Common myeloid progenitor, CD34-positive (primary cell): Measurements from ENCODE around the gene EXOC3.
A peak's percentile ranks its signal among the peaks of the same experiment; 100 is the strongest.

ENCODE experiments used
- CTCF ChIA-PET: fragments of 350-600 bp; sonication (Branson Sonifier 250); formaldehyde crosslinking; loops from one replicate; lab custom pipeline; 2021; ENCODE audit warnings: antibody characterized with exemption; lab: Charles Lee
- POLR2A ChIA-PET: fragments of 350-600 bp; sonication (Branson Sonifier 250); formaldehyde crosslinking; loops from one replicate; lab custom pipeline; 2021; ENCODE audit warnings: antibody characterized with exemption; lab: Charles Lee
- DNase-seq, 3 donors: peaks; one replicate each; pipeline versions ENCODE4 v3.0.0 to v3.0.0-alpha.2; 2013
- H3K27ac ChIP-seq, 2 experiments: 1 replicate in 1 of 2; 2 replicates in 1 of 2; pipeline ENCODE4 v1.7.0; 2013; ENCODE audit warnings: inconsistent platforms in 2 of 2, low read length in 2 of 2, mild to moderate bottlenecking in 2 of 2, low read depth in 1 of 2, moderate library complexity in 1 of 2; ENCODE audit not compliant: severe bottlenecking in 2 of 2, insufficient read depth in 1 of 2, poor library complexity in 1 of 2
- H3K27me3 ChIP-seq, 5 experiments: replicated peaks in 2 of 5; 1 replicate in 3 of 5; 2 replicates in 2 of 5; pipeline versions ENCODE4 v1.6.1 to v1.7.0; 2013; ENCODE audit warnings: low read length in 4 of 5, mild to moderate bottlenecking in 2 of 5, moderate library complexity in 2 of 5, inconsistent platforms in 1 of 5; ENCODE audit not compliant: insufficient read depth in 5 of 5, control insufficient read depth in 4 of 5
- H3K36me3 ChIP-seq, 4 experiments: 1 replicate in 2 of 4; 2 replicates in 2 of 4; pipeline versions ENCODE4 v1.6.1 to v1.7.0; 2013; ENCODE audit warnings: low read length in 3 of 4, control low read depth in 1 of 4, mild to moderate bottlenecking in 1 of 4; ENCODE audit not compliant: control insufficient read depth in 4 of 4, insufficient read depth in 4 of 4
- H3K4me1 ChIP-seq, 4 experiments: 1 replicate in 3 of 4; 2 replicates in 1 of 4; pipeline versions ENCODE4 v1.6.1 to v1.7.1; 2013; ENCODE audit warnings: low read length in 3 of 4, mild to moderate bottlenecking in 3 of 4, control low read depth in 1 of 4, inconsistent platforms in 1 of 4, moderate library complexity in 1 of 4; ENCODE audit not compliant: control insufficient read depth in 4 of 4, insufficient read depth in 4 of 4; ENCODE audit errors: control extremely low read depth in 1 of 4
- H3K4me3 ChIP-seq, 7 experiments: 1 replicate in 4 of 7; 2 replicates in 3 of 7; pipeline versions ENCODE4 v1.5.1 to v1.7.0; 2013; ENCODE audit warnings: mild to moderate bottlenecking in 7 of 7, low read length in 6 of 7, moderate library complexity in 6 of 7, inconsistent platforms in 2 of 7, low read depth in 2 of 7, control low read depth in 1 of 7; ENCODE audit not compliant: insufficient read depth in 4 of 7, control insufficient read depth in 1 of 7; ENCODE audit errors: extremely low read depth in 1 of 7
- H3K9me3 ChIP-seq, 5 experiments: 1 replicate in 4 of 5; 2 replicates in 1 of 5; pipeline versions ENCODE4 v1.6.1 to v1.7.1; 2013; ENCODE audit warnings: low read length in 4 of 5, mild to moderate bottlenecking in 2 of 5, inconsistent platforms in 1 of 5, low read depth in 1 of 5, moderate library complexity in 1 of 5; ENCODE audit not compliant: control insufficient read depth in 4 of 5, insufficient read depth in 2 of 5; ENCODE audit errors: control extremely low read depth in 1 of 5
- WGBS: methylation state at CpG from one replicate; pipeline ENCODE4 v1.1.5; 2013; ENCODE audit not compliant: insufficient coverage; 5-methylcytosine and 5-hydroxymethylcytosine counted together

EXOC3 gene

GRCh38 chr5:439636-440035, 3.3 kb upstream of the EXOC3 start:
- H3K36me3 ChIP-seq, result peaks cover 0 to 19% (median 0%) of the 10 kb centered on the region in 4 experiments
- H3K9me3 ChIP-seq, result no peaks in the 10 kb centered on the region
- H3K27ac ChIP-seq, result no peak overlapping the region
- WGBS, result 93% methylated on average over 14 of the region's 14 CpGs
- peaks cover 0 to 49% (median 22%) of the 10 kb centered on the region in 4 experiments for H3K4me1 ChIP-seq
- ChIA-PET CTCF (interaction anchor here (1.1 to 2.1 kb wide), 3 partner anchors 8 to 123 kb away, joined by 4 to 6 read pairs (median 6); no protein-coding TSS in a partner anchor), POLR2A (interaction anchor here (0.6 kb wide), 1 partner anchor 57 kb away, joined by 5 read pairs; no protein-coding TSS in a partner anchor)
- no peaks in the 10 kb centered on the region for H3K27me3 ChIP-seq
- DNase-seq, result no peak
- H3K4me3 ChIP-seq, result no peak overlapping the region

DNA sequence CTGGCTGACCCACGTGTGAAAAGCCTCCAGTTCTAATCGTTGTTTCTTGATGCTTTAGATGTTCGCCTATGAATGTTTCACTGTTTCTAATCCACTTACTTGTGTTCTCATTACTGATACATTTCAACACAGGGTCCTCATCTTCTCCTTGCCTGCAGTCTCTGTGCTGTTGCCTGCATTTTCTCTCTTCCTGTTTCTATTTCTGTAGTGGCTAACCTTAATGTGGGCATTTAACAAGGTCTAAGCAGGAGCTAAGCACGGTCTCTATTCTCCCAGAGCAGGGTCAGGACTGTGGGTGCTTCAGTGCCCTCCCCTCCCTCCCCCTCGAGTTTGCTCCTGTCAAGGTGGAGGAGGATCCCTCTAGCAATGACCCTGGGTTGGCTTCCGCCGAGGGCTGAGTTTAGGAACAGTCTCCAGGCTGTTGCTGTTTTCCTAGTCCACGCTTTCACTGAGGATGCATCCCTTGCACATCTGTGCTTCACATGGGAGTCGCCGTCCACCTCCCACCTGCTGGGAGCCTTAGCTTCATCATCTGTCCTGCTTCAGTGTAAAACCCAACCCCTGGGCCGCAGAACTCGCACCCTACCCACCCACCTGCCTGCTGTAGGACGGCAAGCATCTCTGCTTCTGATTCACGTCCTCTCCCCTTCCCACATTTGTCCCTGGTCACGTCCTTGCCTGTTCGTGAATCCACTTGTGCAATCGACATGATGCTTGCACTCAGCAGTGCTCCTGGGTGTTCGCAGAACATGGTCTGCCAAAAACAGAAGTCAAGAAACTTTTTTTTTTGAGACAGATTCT, 2.4 kb upstream of the EXOC3 start:
- peaks cover 0 to 12% (median 0%) of the 10 kb centered on the region in 4 experiments for H3K36me3 ChIP-seq
- POLR2A ChIA-PET, result no interaction called here
- H3K9me3 ChIP-seq, result no peaks in the 10 kb centered on the region
- no peak overlapping the region for H3K27ac ChIP-seq
- CTCF ChIA-PET, result interaction anchor here (0.6 to 2.1 kb wide), 4 partner anchors 9 to 252 kb away, joined by 3 to 6 read pairs (median 5); no protein-coding TSS in a partner anchor
- H3K4me1 ChIP-seq, result peaks cover 0 to 57% (median 23%) of the 10 kb centered on the region in 4 experiments
- 87% methylated on average over 18 of the region's 18 CpGs for WGBS
- no peaks in the 10 kb centered on the region for H3K27me3 ChIP-seq
- H3K4me3 ChIP-seq, result no peak overlapping the region
- no peak for DNase-seq

- Histone ChIP-seq H3K4me3 (peak overlapping the region in 5 of 7 experiments; percentile 46 to 98 (median 92)), H3K4me1 (peaks cover 0 to 64% (median 25%) of the 10 kb centered on the region in 4 experiments), H3K9me3 (no peaks in the 10 kb centered on the region), H3K36me3 (peaks cover under 1 to 15% (median 3%) of the 10 kb centered on the region in 4 experiments), H3K27me3 (no peaks in the 10 kb centered on the region), H3K27ac (no peak overlapping the region)
- POLR2A ChIA-PET, result no interaction called here
- CTCF ChIA-PET, result interaction anchor here (0.9 kb wide), 2 partner anchors 13 to 16 kb away, joined by 3 read pairs; no protein-coding TSS in a partner anchor
- no peak for DNase-seq
- 78% methylated on average over 4 of the region's 5 CpGs for WGBS
Observed at GRCh38 chr5:441996-442334, 1.0 kb upstream of the EXOC3 start.

GRCh38 chr5:443239-444151, 519 bp downstream of the EXOC3 start:
- ChIA-PET POLR2A (interaction anchor here (0.5 kb wide), 1 partner anchor 82 kb away, joined by 3 read pairs; no protein-coding TSS in a partner anchor), CTCF (interaction anchor here (1.7 to 4.1 kb wide), 2 partner anchors 15 to 127 kb away, joined by 3 to 14 read pairs; no protein-coding TSS in a partner anchor)
- H3K27ac ChIP-seq, result peak overlapping the region in 1 of 2 experiments; percentile 84
- peak in 2 of 3 donors; percentile 29 to 45 for DNase-seq
- 24% methylated on average over 46 of the region's 62 CpGs for WGBS
- no peaks in the 10 kb centered on the region for H3K27me3 ChIP-seq
- H3K9me3 ChIP-seq, result no peaks in the 10 kb centered on the region
- peaks cover 2 to 27% (median 16%) of the 10 kb centered on the region in 4 experiments for H3K36me3 ChIP-seq
- H3K4me3 ChIP-seq, result peak overlapping the region; percentile 63 to 98 (median 89)
- H3K4me1 ChIP-seq, result peaks cover 0 to 73% (median 26%) of the 10 kb centered on the region in 4 experiments

GRCh38 chr5:444226-444625, 1.2 kb downstream of the EXOC3 start:
- Histone ChIP-seq H3K9me3 (no peaks in the 10 kb centered on the region), H3K36me3 (peaks cover 4 to 35% (median 22%) of the 10 kb centered on the region in 4 experiments), H3K4me3 (peak overlapping the region in 5 of 7 experiments; percentile 78 to 98 (median 92)), H3K4me1 (peaks cover 0 to 74% (median 26%) of the 10 kb centered on the region in 4 experiments), H3K27me3 (no peaks in the 10 kb centered on the region), H3K27ac (no peak overlapping the region)
- WGBS, result 94% methylated on average over 5 of the region's 8 CpGs
- DNase-seq, result no peak
- ChIA-PET POLR2A (no interaction called here), CTCF (interaction anchor here (1.7 to 4.1 kb wide), 3 partner anchors 16 to 128 kb away, joined by 3 to 17 read pairs (median 14); no protein-coding TSS in a partner anchor)

- Histone ChIP-seq H3K4me1 (peaks cover 0 to 60% (median 26%) of the 10 kb centered on the region in 4 experiments), H3K27me3 (no peaks in the 10 kb centered on the region), H3K27ac (no peak overlapping the region), H3K36me3 (peaks cover 14 to 46% (median 34%) of the 10 kb centered on the region in 4 experiments), H3K4me3 (no peak overlapping the region), H3K9me3 (peaks cover 0 to 5% (median 3%) of the 10 kb centered on the region in 5 experiments)
- DNase-seq, result no peak
- POLR2A ChIA-PET, result no interaction called here
- WGBS, result 96% methylated on average over 10 of the region's 10 CpGs
- CTCF ChIA-PET, result interaction anchor here (0.7 to 4.1 kb wide), 12 partner anchors 11 to 129 kb away, joined by 3 to 17 read pairs (median 4); no protein-coding TSS in a partner anchor
Observed at GRCh38 chr5:445591-445990, 2.6 kb downstream of the EXOC3 start.
